Spleen (tissue), 11 donors: ENCODE results near the gene TBX1. TPM values are rescaled to one million over a fixed set of nuclear protein-coding genes. Genes with fewer than 3 reads are reported as not detected.
A peak's percentile ranks its signal among the peaks of the same experiment; 100 is the strongest.

Experiments
- DNase-seq: peaks from one replicate; pipeline ENCODE4 v3.0.0-alpha.2; 2020
- H3K27ac ChIP-seq, 8 donors: fragments of 200-600 bp; sonication (generic) in 7 of 8; 1 replicate in 4 of 8; 2 replicates in 4 of 8; pipeline versions ENCODE4 v1.5.0 to v1.8.0; 2016 to 2021; ENCODE audit warnings: inconsistent platforms in 4 of 8, mild to moderate bottlenecking in 4 of 8, moderate library complexity in 1 of 8
- H3K27me3 ChIP-seq, 7 donors: fragments of 200-600 bp; sonication (generic) in 6 of 7; replicated peaks in 1 of 7; 1 replicate in 4 of 7; 2 replicates in 3 of 7; pipeline versions ENCODE4 v1.5.0 to v1.8.0; 2016 to 2021; ENCODE audit warnings: inconsistent platforms in 3 of 7, mild to moderate bottlenecking in 1 of 7
- H3K36me3 ChIP-seq, 6 donors: fragments of 200-600 bp; sonication (generic) in 5 of 6; 1 replicate in 4 of 6; 2 replicates in 2 of 6; pipeline versions ENCODE4 v1.5.0 to v1.8.0; 2016 to 2021; ENCODE audit warnings: inconsistent platforms in 2 of 6
- H3K4me1 ChIP-seq, 6 donors: fragments of 200-600 bp; sonication (generic) in 5 of 6; 1 replicate in 3 of 6; 2 replicates in 3 of 6; pipeline versions ENCODE4 v1.5.0 to v1.8.0; 2016 to 2021; ENCODE audit warnings: inconsistent platforms in 3 of 6
- H3K4me3 ChIP-seq, 8 donors: fragments of 200-600 bp; sonication (generic) in 7 of 8; 1 replicate in 4 of 8; 2 replicates in 4 of 8; pipeline versions ENCODE4 v1.5.0 to v1.8.0; 2016 to 2021; ENCODE audit warnings: inconsistent platforms in 4 of 8, mild to moderate bottlenecking in 4 of 8, moderate library complexity in 2 of 8
- H3K9me3 ChIP-seq, 8 donors: fragments of 200-600 bp; sonication (generic) in 7 of 8; 1 replicate in 4 of 8; 2 replicates in 4 of 8; pipeline versions ENCODE4 v1.5.0 to v1.8.0; 2016 to 2021; ENCODE audit warnings: inconsistent platforms in 4 of 8
- POLR2A ChIP-seq, 3 donors: fragments of 450-650 bp; IDR thresholded peaks; one replicate each; pipeline ENCODE4 v1.5.1; 2017; ENCODE audit warnings: antibody characterized with exemption in 3 of 3, mild to moderate bottlenecking in 1 of 3
- POLR2AphosphoS5 ChIP-seq, 3 donors: sonication (generic); formaldehyde crosslinking; IDR thresholded peaks; one replicate each; pipeline ENCODE4 v1.5.1; 2017; ENCODE audit warnings: antibody characterized with exemption in 3 of 3
- WGBS, 5 donors: extraction: QIAGEN DNeasy Blood & Tissue Kit in 3 of 5; methylation state at CpG; one replicate each; pipeline versions ENCODE4 v1.1.5 to v1.1.7; 2013 to 2018; 5-methylcytosine and 5-hydroxymethylcytosine counted together
- intact Hi-C: fragments of 100-400 bp; cut with DNase I; formaldehyde crosslinking; loops from one replicate; pipeline ENCODE4 v1.15.0; 2023; ENCODE audit warnings: low total_unique reads
- polyA plus RNA-seq, 3 donors: library from polyadenylated mRNA; stranded (reverse); fragments of 200-250 nt; gene quantifications; one replicate each; pipeline ENCODE4 v1.2.1, GENCODE V29; 2013
- total RNA-seq, 7 donors: library from RNA; depleted of rRNA in 3 of 7; stranded (reverse); fragments of >200 nt in 3 of 7; fragmentation: NEBNext Ultra II Directional in 4 of 7; extraction: Animal tissue kit (Norgen Biotek cat#: 25700) in 4 of 7; gene quantifications; one replicate each; pipeline versions ENCODE4 v1.1.0 to v1.2.1, GENCODE V29; 2016 to 2021
- TF ChIP-seq, protein P1 (sequence below), 11 experiments: fragments of 200-600 bp in 7 of 11; fragments of 450-650 bp in 4 of 11; sonication (generic) in 4 of 11; IDR thresholded peaks in 8 of 11; conservative IDR thresholded peaks in 3 of 11; 1 replicate in 7 of 11; 2 replicates in 4 of 11; pipeline versions ENCODE4 v1.4.0 to v1.8.0; 2016 to 2021; ENCODE audit warnings: antibody characterized with exemption in 11 of 11, inconsistent platforms in 4 of 11, mild to moderate bottlenecking in 1 of 11
- donor health status: healthy with polysubstance abuse.
- donor health status: DM: no; HTN: no; CAD: no; lungs with moderate emphysema.
- donor health status: DM: no; HTN: no; CAD: no.
- donor health status: Bipolar disorder and iron deficiency.
- donor health status: healthy.
- donor health status: DM: no; HTN: no; CAD: no.
- donor health status: DM: yes; HTN: yes; CAD: no.

TBX1 gene
- total and polyA plus RNA-seq, 10 donors, result 0.17 to 10.5 (median 0.70) TPM

- 94 to 100% (median 95%) methylated on average over 7 to 12 of the region's 12 CpGs; no CpG with 5 or more reads in 1 of the 5 donors for WGBS, 5 donors
- no peak overlapping the region for H3K27ac ChIP-seq
- peak; percentile 64 for DNase-seq
- peaks cover 14 to 68% (median 55%) of the 10 kb centered on the region in 6 donors for H3K4me1 ChIP-seq
- no peaks in the 10 kb centered on the region for H3K9me3 ChIP-seq
- no peaks in the 10 kb centered on the region for H3K36me3 ChIP-seq
- intact Hi-C loops, result no loop called here
- TF ChIP-seq, protein P1, sequence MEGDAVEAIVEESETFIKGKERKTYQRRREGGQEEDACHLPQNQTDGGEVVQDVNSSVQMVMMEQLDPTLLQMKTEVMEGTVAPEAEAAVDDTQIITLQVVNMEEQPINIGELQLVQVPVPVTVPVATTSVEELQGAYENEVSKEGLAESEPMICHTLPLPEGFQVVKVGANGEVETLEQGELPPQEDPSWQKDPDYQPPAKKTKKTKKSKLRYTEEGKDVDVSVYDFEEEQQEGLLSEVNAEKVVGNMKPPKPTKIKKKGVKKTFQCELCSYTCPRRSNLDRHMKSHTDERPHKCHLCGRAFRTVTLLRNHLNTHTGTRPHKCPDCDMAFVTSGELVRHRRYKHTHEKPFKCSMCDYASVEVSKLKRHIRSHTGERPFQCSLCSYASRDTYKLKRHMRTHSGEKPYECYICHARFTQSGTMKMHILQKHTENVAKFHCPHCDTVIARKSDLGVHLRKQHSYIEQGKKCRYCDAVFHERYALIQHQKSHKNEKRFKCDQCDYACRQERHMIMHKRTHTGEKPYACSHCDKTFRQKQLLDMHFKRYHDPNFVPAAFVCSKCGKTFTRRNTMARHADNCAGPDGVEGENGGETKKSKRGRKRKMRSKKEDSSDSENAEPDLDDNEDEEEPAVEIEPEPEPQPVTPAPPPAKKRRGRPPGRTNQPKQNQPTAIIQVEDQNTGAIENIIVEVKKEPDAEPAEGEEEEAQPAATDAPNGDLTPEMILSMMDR (IDR thresholded peaks at IDR 0.05 in 8 of 11, conservative IDR thresholded peaks at IDR 0.05 in 3 of 11), result no peak
- TF ChIP-seq POLR2AphosphoS5 (IDR thresholded peaks at IDR 0.05), result no peak
- TF ChIP-seq POLR2A (IDR thresholded peaks at IDR 0.05), result no peak
- H3K27me3 ChIP-seq, result peaks cover 0 to 100% (median 76%) of the 10 kb centered on the region in 7 donors
- no peak overlapping the region for H3K4me3 ChIP-seq
Observed at GRCh38 chr22:19769393-19769715, 8.8 kb downstream of the TBX1 start.

DNA sequence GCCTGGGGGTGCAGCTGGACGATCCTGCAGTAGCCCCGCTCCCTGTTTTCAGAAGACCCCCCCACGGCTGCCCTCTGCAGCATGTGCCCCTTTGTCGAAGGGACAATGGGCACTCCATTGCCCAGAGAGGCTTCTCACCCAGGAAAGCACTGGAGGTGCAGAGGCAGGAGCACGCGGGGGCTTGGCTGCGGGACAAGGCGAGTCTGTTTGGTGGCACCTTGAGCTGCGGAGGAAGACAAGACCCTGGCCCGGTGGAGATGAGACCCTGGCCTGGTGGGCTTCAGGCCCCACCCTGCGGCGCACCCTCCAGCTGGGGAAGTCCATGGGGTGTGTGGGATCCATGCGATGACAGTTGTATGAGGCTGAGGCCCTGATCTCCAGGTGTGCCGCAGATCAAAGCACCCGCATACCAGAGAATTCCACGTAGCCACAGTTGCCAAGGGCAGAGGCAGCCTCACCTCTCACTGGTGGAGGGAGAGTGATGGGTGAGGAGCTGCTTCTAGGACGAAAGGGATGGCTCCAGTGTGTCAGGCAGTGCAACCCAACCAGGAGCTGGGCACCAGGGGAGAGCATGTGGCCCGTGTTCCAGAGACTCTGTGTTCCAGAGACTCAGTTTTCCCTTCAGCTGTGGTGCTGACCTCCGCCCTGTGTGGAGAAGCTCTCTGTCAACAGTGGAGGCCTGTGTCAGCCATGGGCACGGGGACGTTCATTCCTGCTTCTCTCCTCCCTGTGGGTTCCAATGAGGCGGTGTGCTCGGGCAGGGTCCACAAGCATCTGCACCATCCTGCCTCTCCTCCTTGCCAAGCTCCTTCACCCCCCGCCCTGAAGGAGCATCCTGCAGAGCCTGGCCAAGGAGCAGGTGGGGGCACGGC, 10.0 kb downstream of the TBX1 start:
- Histone ChIP-seq H3K9me3 (no peaks in the 10 kb centered on the region), H3K4me3 (no peak overlapping the region), H3K36me3 (no peaks in the 10 kb centered on the region), H3K4me1 (peaks cover 14 to 58% (median 48%) of the 10 kb centered on the region in 6 donors), H3K27ac (no peak overlapping the region), H3K27me3 (peaks cover 0 to 100% (median 64%) of the 10 kb centered on the region in 7 donors)
- 87 to 92% (median 90%) methylated on average over 17 to 25 of the region's 25 CpGs for WGBS, 5 donors
- DNase-seq, result peak; percentile 61
- intact Hi-C loops, result no loop called here
- TF ChIP-seq POLR2A (IDR thresholded peaks at IDR 0.05), result no peak
- TF ChIP-seq, protein P1 (IDR thresholded peaks at IDR 0.05 in 8 of 11, conservative IDR thresholded peaks at IDR 0.05 in 3 of 11), result no peak
- TF ChIP-seq POLR2AphosphoS5 (IDR thresholded peaks at IDR 0.05), result no peak

DNA sequence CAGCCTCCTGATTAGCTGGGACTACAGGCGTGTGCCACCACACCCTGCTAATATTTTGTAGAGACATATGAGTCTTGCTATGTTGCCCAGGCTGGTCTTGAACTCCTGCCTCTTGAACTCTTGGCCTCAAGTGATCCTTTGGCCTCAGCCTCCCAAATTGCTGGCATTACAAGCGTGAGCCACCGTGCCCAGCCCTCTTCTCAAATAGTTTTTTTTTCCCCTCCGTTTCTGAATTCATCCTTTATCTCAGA, 11.8 kb downstream of the TBX1 start:
- WGBS, 5 donors, result 57 to 79% (median 61%) methylated on average over 4 of the region's 4 CpGs
- TF ChIP-seq POLR2A (IDR thresholded peaks at IDR 0.05), result no peak
- no peak for TF ChIP-seq POLR2AphosphoS5 (IDR thresholded peaks at IDR 0.05)
- TF ChIP-seq, protein P1 (IDR thresholded peaks at IDR 0.05 in 8 of 11, conservative IDR thresholded peaks at IDR 0.05 in 3 of 11), result no peak
- no peak for DNase-seq
- Histone ChIP-seq H3K27ac (peak overlapping the region in 1 of 8 donors; percentile 42), H3K4me1 (peaks cover 14 to 48% (median 35%) of the 10 kb centered on the region in 6 donors), H3K36me3 (no peaks in the 10 kb centered on the region), H3K9me3 (no peaks in the 10 kb centered on the region), H3K4me3 (no peak overlapping the region), H3K27me3 (peaks cover 0 to 100% (median 56%) of the 10 kb centered on the region in 7 donors)
- intact Hi-C loops, result no loop called here

GRCh38 chr22:19772673-19773469, 12.3 kb downstream of the TBX1 start:
- peaks cover 0 to 100% (median 50%) of the 10 kb centered on the region in 7 donors for H3K27me3 ChIP-seq
- DNase-seq, result peak; percentile 86
- peak overlapping the region in 1 of 8 donors; percentile 25 for H3K4me3 ChIP-seq
- H3K9me3 ChIP-seq, result no peaks in the 10 kb centered on the region
- intact Hi-C loops, result no loop called here
- no peaks in the 10 kb centered on the region for H3K36me3 ChIP-seq
- peak overlapping the region in 4 of 8 donors; percentile 18 to 44 (median 32) for H3K27ac ChIP-seq
- peak; percentile 57 to 70 (median 69) for TF ChIP-seq POLR2AphosphoS5 (IDR thresholded peaks at IDR 0.05)
- TF ChIP-seq POLR2A (IDR thresholded peaks at IDR 0.05), result no peak
- TF ChIP-seq, protein P1 (IDR thresholded peaks at IDR 0.05 in 8 of 11, conservative IDR thresholded peaks at IDR 0.05 in 3 of 11), result peak in 4 of 11 experiments; percentile 15 to 31 (median 25)
- WGBS, 5 donors, result 22 to 44% (median 32%) methylated on average over 19 to 25 of the region's 25 CpGs
- H3K4me1 ChIP-seq, result peaks cover 9 to 43% (median 30%) of the 10 kb centered on the region in 6 donors
